K562 (cell line): Measurements from ENCODE around the gene PTGR1. TPM values are rescaled to one million over a fixed set of nuclear protein-coding genes. Genes with fewer than 3 reads are reported as not detected.

Source experiments
- ATAC-seq: fragments of 200-7000 bp; cut with Tn5 transposase; 3 replicates; pipeline ENCODE4 v1.9.1; 2020; ENCODE audit warnings: moderate library complexity
- BruUV-seq: library from RNA; stranded (reverse); fragments of 400-500 nt; replicated peaks from 2 replicates; lab custom pipeline; 2021; lab: Mats Ljungman, UMichigan
- CTCF ChIA-PET: fragments of 300-600 bp; formaldehyde crosslinking; extraction: SDS; loops from one replicate; lab custom pipeline; 2021; ENCODE audit warnings: low intra/inter-chr PET ratio; lab: Yijun Ruan, JAX
- POLR2A ChIA-PET: fragments of 300-600, 350-650 bp; sonication (Branson Sonifier 250); formaldehyde crosslinking; extraction: SDS; loops from one replicate; lab custom pipeline; 2021; ENCODE audit warnings: antibody characterized with exemption, inconsistent platforms; lab: Yijun Ruan, JAX
- DNase-seq, 4 experiments: peaks; one replicate each; pipeline versions ENCODE4 v3.0.0 to v3.0.0-alpha.2; 2011 to 2018; ENCODE audit warnings: low spot score in 3 of 4, mixed read lengths in 3 of 4; ENCODE audit errors: extremely low read depth in 1 of 4
- FAIRE-seq: peaks from 2 replicates; lab custom pipeline; 2011; peaks lifted over from hg19 to GRCh38; lab: Jason Lieb, UNC
- H2AFZ ChIP-seq: 2 replicates; pipeline ENCODE4 v1.6.0; 2011; ENCODE audit warnings: low read depth, low read length, control low read depth, inconsistent platforms
- H3K27ac ChIP-seq: fragments of 200-600 bp; 3 replicates; pipeline ENCODE4 v1.8.0; 2011; ENCODE audit warnings: low read depth, mild to moderate bottlenecking, control low read depth, inconsistent platforms, low read length, moderate library complexity, mixed read lengths; ENCODE audit errors: extremely low read depth
- H3K27me3 ChIP-seq, 2 experiments: fragments of 300-600 bp in 1 of 2; 2 replicates in 1 of 2; 3 replicates in 1 of 2; pipeline versions ENCODE4 v1.6.0 to v1.8.0; 2011; ENCODE audit warnings: inconsistent platforms in 2 of 2, low read length in 2 of 2, mild to moderate bottlenecking in 1 of 2, mixed read lengths in 1 of 2, moderate library complexity in 1 of 2; ENCODE audit not compliant: control insufficient read depth in 2 of 2, insufficient read depth in 2 of 2
- H3K36me3 ChIP-seq: fragments of 300-600 bp; 3 replicates; pipeline ENCODE4 v1.8.0; 2011; ENCODE audit warnings: mild to moderate bottlenecking, low read length, inconsistent platforms; ENCODE audit not compliant: control insufficient read depth, insufficient read depth
- H3K4me1 ChIP-seq, 2 experiments: fragments of 200-600 bp in 1 of 2; replicated peaks in 1 of 2; 2 replicates in 1 of 2; 3 replicates in 1 of 2; pipeline versions ENCODE4 v1.5.1 to v1.8.0; 2011; ENCODE audit warnings: inconsistent platforms in 2 of 2, low read length in 2 of 2, mild to moderate bottlenecking in 1 of 2, mixed read lengths in 1 of 2, moderate library complexity in 1 of 2; ENCODE audit not compliant: control insufficient read depth in 2 of 2, insufficient read depth in 2 of 2
- H3K4me2 ChIP-seq: 2 replicates; pipeline ENCODE4 v1.6.1; 2011; ENCODE audit warnings: low read length, control low read depth, inconsistent platforms, mixed read lengths; ENCODE audit not compliant: insufficient read depth
- H3K4me3 ChIP-seq: fragments of 200-600 bp; sonication (generic), shearing (Covaris generic); 2 replicates; pipeline ENCODE4 v1.5.1; 2016; ENCODE audit warnings: control low read depth, inconsistent platforms
- H3K79me2 ChIP-seq: fragments of 200-600 bp; 3 replicates; pipeline ENCODE4 v1.8.0; 2011; ENCODE audit warnings: low read length, inconsistent platforms; ENCODE audit not compliant: control insufficient read depth, insufficient read depth
- H3K9ac ChIP-seq, 2 experiments: 2 replicates each; pipeline versions ENCODE4 v1.6.0 to v1.6.1; 2011; ENCODE audit warnings: low read depth in 2 of 2, low read length in 2 of 2, control low read depth in 1 of 2, inconsistent platforms in 1 of 2, mild to moderate bottlenecking in 1 of 2, mixed read lengths in 1 of 2; ENCODE audit not compliant: insufficient read depth in 1 of 2
- H3K9me1 ChIP-seq: one replicate; pipeline ENCODE4 v1.6.0; 2011; ENCODE audit warnings: inconsistent platforms, mild to moderate bottlenecking, low read length, moderate library complexity; ENCODE audit not compliant: control insufficient read depth, insufficient read depth
- H3K9me3 ChIP-seq: replicated peaks from 2 replicates; pipeline ENCODE4 v1.5.1; 2011; ENCODE audit warnings: low read depth, low read length, inconsistent platforms; ENCODE audit not compliant: control insufficient read depth, insufficient read depth
- H4K20me1 ChIP-seq: replicated peaks from 2 replicates; pipeline ENCODE4 v1.6.1; 2011; ENCODE audit warnings: low read length, inconsistent platforms, mixed read lengths; ENCODE audit not compliant: control insufficient read depth, insufficient read depth
- CEBPZ ChIP-seq: fragments of 150-350 bp; IDR thresholded peaks from 2 replicates; pipeline ENCODE4 v1.6.1; 2014; ENCODE audit warnings: low read depth, mild to moderate bottlenecking, low read length, borderline replicate concordance
- ELK1 ChIP-seq: sonication (generic); formaldehyde crosslinking; IDR thresholded peaks from 2 replicates; pipeline ENCODE4 v1.8.1; 2022; ENCODE audit warnings: missing genetic modification reagents
- HMGXB4 ChIP-seq: sonication (generic); formaldehyde crosslinking; IDR thresholded peaks from 2 replicates; pipeline ENCODE4 v1.8.1; 2023; ENCODE audit warnings: mild to moderate bottlenecking, missing genetic modification reagents
- NFIC ChIP-seq: fragments of 450-650 bp; IDR thresholded peaks from 2 replicates; pipeline ENCODE4 v1.6.1; 2017; ENCODE audit warnings: mild to moderate bottlenecking, inconsistent platforms
- RBBP5 ChIP-seq: fragments of 200-600 bp; sonication (generic); IDR thresholded peaks from 2 replicates; pipeline ENCODE4 v1.6.1; 2012; ENCODE audit warnings: borderline replicate concordance, mild to moderate bottlenecking, low read length, control low read depth, inconsistent platforms; ENCODE audit not compliant: insufficient read depth, poor library complexity, severe bottlenecking
- RNF219 ChIP-seq: fragments of 250-450 bp; sonication (Bioruptor Pico); IDR thresholded peaks from 2 replicates; pipeline ENCODE4 v1.5.0; 2022; ENCODE audit warnings: mild to moderate bottlenecking
- WGBS: fragments of 100-300 bp; shearing (Covaris generic); methylation state at CpG from one replicate; pipeline ENCODE4 v1.1.6; 2016; ENCODE audit warnings: low coverage, mixed read lengths; ENCODE audit not compliant: insufficient coverage; ENCODE audit errors: missing lambda C conversion rate; 5-methylcytosine and 5-hydroxymethylcytosine counted together
- in situ Hi-C: fragments of 300-500 bp; cut with MboI; formaldehyde crosslinking; loops from 4 replicates; pipeline ENCODE4 v1.15.0; 2018; ENCODE audit warnings: inconsistent platforms, mixed read lengths
- intact Hi-C: fragments of 100-400 bp; cut with micrococcal nuclease; formaldehyde crosslinking; loops from 2 replicates; pipeline ENCODE4 v1.14.2; 2022
- polyA plus RNA-seq, 8 experiments: library from polyadenylated mRNA; depleted of rRNA in 4 of 8; stranded (reverse) in 5 of 8; unstranded in 3 of 8; fragments of >200 nt; fragmentation: Nextera tagmentation in 2 of 8; fragmentation: Illumina TruSeq in 1 of 8; extraction: Ambion mirVana in 2 of 8; extraction: Trizol in 1 of 8; gene quantifications; 2 replicates each; pipeline versions ENCODE4 v1.2.1 to v1.2.3, GENCODE V29; 2011 to 2014; ENCODE audit warnings: inconsistent platforms in 1 of 8, missing spikeins in 1 of 8
- total RNA-seq, 7 experiments: library from RNA; depleted of rRNA in 6 of 7; stranded (reverse); fragments of >200 nt in 6 of 7; fragmentation: Illumina TruSeq in 2 of 7; extraction: Trizol in 2 of 7; gene quantifications; 2 replicates each; pipeline versions ENCODE4 v1.2.1 to v1.2.3, GENCODE V29; 2011 to 2021; ENCODE audit warnings: low replicate concordance in 1 of 7

The PTGR1 gene
- total and polyA plus RNA-seq, 9 of the 15 experiments (the other 6 are each of a cell fraction or from before 2014, with no cell fraction given): 0.22 TPM; not detected in 8

GRCh38 chr9:111525056-111525977, 74.1 kb downstream of the PTGR1 start, which contains the start of gene ZNF483:
Gene ZNF483, plus strand, starts transcription at chr9:111525179. Its CDS starts 2,217 bp downstream, at chr9:111527396.
- in situ Hi-C loops (no loop called here), intact Hi-C loops (loop anchor here (5.0 kb wide), 1 partner anchor 43 kb away; the partner anchor contains the start of gene ECPAS)
- Histone ChIP-seq H3K4me2 (peak within 1 kb of the TSS; percentile 80), H3K9me1 (no peaks in the 10 kb centered on the region), H3K27me3 (peaks cover 25 to 39% of the 10 kb centered on the region in 2 experiments; a peak in 4 of 5 replicates), H3K27ac (no peak within 1 kb of the TSS), H3K4me1 (peaks cover 12 to 13% of the 10 kb centered on the region in 2 experiments), H3K9me3 (no peaks in the 10 kb centered on the region), H2AFZ (peak within 1 kb of the TSS; percentile 93), H4K20me1 (no peaks in the 10 kb centered on the region), H3K9ac (peak within 1 kb of the TSS in 1 of 2 experiments; percentile 61; a peak in 2 of 4 replicates), H3K36me3 (no peaks in the 10 kb centered on the region), H3K4me3 (peak within 1 kb of the TSS; percentile 50), H3K79me2 (no peaks in the 10 kb centered on the region)
- 12% methylated on average over 53 of the region's 66 CpGs for WGBS
- DNase-seq (peak; percentile 66 to 79 (median 72)), ATAC-seq (peak; percentile 93), FAIRE-seq (no peak)
- CTCF ChIA-PET: no interaction called here
- no TSS peak for BruUV-seq
- POLR2A ChIA-PET: interaction anchor here (0.6 kb wide), 1 partner anchor 205 kb away, joined by 4 read pairs; no protein-coding TSS in a partner anchor
- TF ChIP-seq CEBPZ: no peak
- no peak for TF ChIP-seq HMGXB4 (CRISPR knock-in tag)
- TF ChIP-seq RNF219 (CRISPR knock-in tag): no peak
- no peak for TF ChIP-seq NFIC
- no peak for TF ChIP-seq ELK1 (CRISPR knock-in tag)
- TF ChIP-seq RBBP5: peak; percentile 26
